Ovary (tissue), 3 donors: Measurements from ENCODE around the gene MEGF6.

Experiments used
- CTCF ChIP-seq, 3 donors: fragments of 450-650 bp in 2 of 3; fragments of 200-600 bp in 1 of 3; IDR thresholded peaks; one replicate each; pipeline versions ENCODE4 v1.5.1 to v1.8.0; 2016 to 2022; ENCODE audit warnings: antibody characterized with exemption in 3 of 3, mild to moderate bottlenecking in 1 of 3
- POLR2A ChIP-seq: fragments of 450-650 bp; IDR thresholded peaks from one replicate; pipeline ENCODE4 v1.6.1; 2017; ENCODE audit warnings: antibody characterized with exemption, mild to moderate bottlenecking, moderate library complexity
- donor health status: DM: no; HTN: no; CAD: no.

DNA sequence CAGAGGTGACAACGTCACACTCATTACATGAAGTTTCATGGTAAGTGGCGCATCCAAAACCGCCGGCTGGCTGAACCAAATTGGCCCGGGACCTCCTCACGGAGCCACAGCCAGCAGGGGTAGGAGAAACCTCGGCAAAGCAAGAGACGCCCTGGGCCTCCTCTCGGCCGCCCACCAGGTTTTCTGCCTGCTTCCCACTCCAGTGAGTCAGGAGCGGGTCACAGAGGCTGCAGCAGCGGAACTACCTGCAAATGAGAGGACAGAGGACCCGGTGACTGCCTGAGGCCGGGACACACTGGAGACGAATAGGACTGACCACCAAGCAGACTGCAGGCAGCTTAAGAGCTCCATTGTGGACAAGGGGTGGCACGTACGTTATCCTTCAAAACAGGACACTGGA, 55.0 kb downstream of the MEGF6 start:
- TF ChIP-seq CTCF (IDR thresholded peaks at IDR 0.05) (no peak), POLR2A (no peak)
